Loucy (cell line): ENCODE measurements around the gene MYO5B.
"Not testable (repeated sequence)": the region's sequence is repeated elsewhere in the genome, so short reads cannot be mapped to it uniquely, and the experiment has no call there.

ENCODE experiments used
- H2AFZ ChIP-seq: fragments of 200-600 bp; sonication (generic); 2 replicates; pipeline ENCODE4 v1.6.0; 2016; ENCODE audit warnings: antibody characterized with exemption, mild to moderate bottlenecking, low read length, moderate library complexity
- H3F3A ChIP-seq: fragments of 200-600 bp; 2 replicates; pipeline ENCODE4 v1.6.0; 2016; ENCODE audit warnings: antibody characterized with exemption, low read depth, mild to moderate bottlenecking
- H3K27me3 ChIP-seq: fragments of 200-600 bp; sonication (generic); 2 replicates; pipeline ENCODE4 v1.6.1; 2014; ENCODE audit warnings: low read length, mild to moderate bottlenecking; ENCODE audit not compliant: insufficient read depth, poor library complexity, severe bottlenecking
- H3K36me3 ChIP-seq: fragments of 200-600 bp; sonication (generic); 2 replicates; pipeline ENCODE4 v1.6.1; 2016; ENCODE audit warnings: low read length; ENCODE audit not compliant: insufficient read depth
- H3K4me1 ChIP-seq: fragments of 200-600 bp; sonication (generic); 2 replicates; pipeline ENCODE4 v1.5.1; 2014; ENCODE audit warnings: low read length, mild to moderate bottlenecking; ENCODE audit not compliant: insufficient read depth, poor library complexity, severe bottlenecking
- H3K4me2 ChIP-seq: fragments of 200-600 bp; sonication (generic); 2 replicates; pipeline ENCODE4 v1.6.0; 2014; ENCODE audit warnings: antibody characterized with exemption, low read length, low read depth, mild to moderate bottlenecking; ENCODE audit not compliant: poor library complexity, severe bottlenecking
- H3K4me3 ChIP-seq: fragments of 200-600 bp; sonication (generic); 2 replicates; pipeline ENCODE4 v1.5.1; 2014; ENCODE audit warnings: low read length, mild to moderate bottlenecking, mixed read lengths; ENCODE audit not compliant: poor library complexity, severe bottlenecking
- H3K79me2 ChIP-seq: fragments of 200-600 bp; sonication (generic); 2 replicates; pipeline ENCODE4 v1.6.1; 2014; ENCODE audit warnings: low read length; ENCODE audit not compliant: insufficient read depth
- H3K9ac ChIP-seq: fragments of 200-600 bp; sonication (generic); 2 replicates; pipeline ENCODE4 v1.6.0; 2014; ENCODE audit warnings: mild to moderate bottlenecking, low read depth, low read length, moderate library complexity; ENCODE audit not compliant: poor library complexity, severe bottlenecking
- H3K9me2 ChIP-seq: fragments of 200-600 bp; sonication (generic); replicated peaks from 2 replicates; pipeline ENCODE4 v1.6.1; 2016; ENCODE audit warnings: low read depth, low read length, mixed read lengths
- H3K9me3 ChIP-seq: fragments of 200-600 bp; sonication (generic); 2 replicates; pipeline ENCODE4 v1.6.1; 2014; ENCODE audit warnings: mild to moderate bottlenecking, antibody characterized with exemption, low read length, low read depth; ENCODE audit not compliant: insufficient read depth
- H4K20me1 ChIP-seq: fragments of 200-600 bp; sonication (generic); 2 replicates; pipeline ENCODE4 v1.6.0; 2014; ENCODE audit warnings: antibody characterized with exemption, low read length, mild to moderate bottlenecking; ENCODE audit not compliant: insufficient read depth, poor library complexity, severe bottlenecking
- CTCF ChIP-seq: fragments of 200-600 bp; sonication (generic); conservative IDR thresholded peaks from 2 replicates; pipeline ENCODE4 v1.5.1; 2014; ENCODE audit warnings: mild to moderate bottlenecking, antibody characterized with exemption, low read length
- EZH2phosphoT487 ChIP-seq: fragments of 200-600 bp; IDR thresholded peaks from 2 replicates; pipeline ENCODE4 v1.6.1; 2018; ENCODE audit warnings: antibody characterized with exemption, mild to moderate bottlenecking, moderate library complexity, borderline replicate concordance

The MYO5B gene

DNA sequence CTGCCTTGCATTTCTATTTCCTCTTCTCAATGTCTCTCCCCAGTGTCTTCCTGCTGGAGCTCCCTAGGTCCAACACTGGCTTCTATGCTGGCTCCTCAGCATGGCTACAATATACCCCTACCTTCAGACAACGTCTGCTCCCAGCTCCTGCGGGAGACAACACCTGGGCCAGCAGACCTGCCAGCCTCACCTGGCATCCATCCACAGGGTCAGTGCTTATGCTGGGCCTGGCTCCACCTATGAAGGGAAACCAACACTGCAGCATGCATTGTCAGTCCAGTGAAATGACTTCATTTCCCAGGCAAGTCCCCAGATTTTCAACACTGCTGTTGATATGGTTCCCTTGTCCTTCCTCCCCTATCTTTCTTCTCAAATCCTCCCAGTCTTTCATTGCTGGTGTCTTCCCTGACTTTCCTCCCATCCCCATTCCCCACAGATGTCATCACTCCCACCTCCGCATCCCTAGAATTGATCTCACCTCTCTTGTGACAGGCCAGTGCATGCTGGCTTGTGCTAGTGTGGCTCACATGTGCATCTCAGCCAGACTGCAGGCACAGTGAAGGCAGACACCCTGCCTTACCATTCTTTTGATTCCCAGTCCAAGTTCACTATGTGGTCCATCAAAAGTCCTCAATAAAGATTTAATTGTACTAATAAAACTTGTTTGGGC is 98.0 kb downstream of the MYO5B start:
- no peaks in the 10 kb centered on the region for H3K36me3 ChIP-seq
- no peaks in the 10 kb centered on the region for H3K9me2 ChIP-seq
- no peak overlapping the region for H3K4me2 ChIP-seq
- H3F3A ChIP-seq: no peaks in the 10 kb centered on the region
- H3K9me3 ChIP-seq: no peaks in the 10 kb centered on the region
- no peak overlapping the region for H3K4me3 ChIP-seq
- no peak overlapping the region for H3K9ac ChIP-seq
- H2AFZ ChIP-seq: no peak overlapping the region
- peaks cover 7% of the 10 kb centered on the region for H3K4me1 ChIP-seq
- TF ChIP-seq CTCF: no peak
- TF ChIP-seq EZH2phosphoT487: no peak
- H3K79me2 ChIP-seq: no peaks in the 10 kb centered on the region
- H4K20me1 ChIP-seq: no peaks in the 10 kb centered on the region
- H3K27me3 ChIP-seq: no peaks in the 10 kb centered on the region

- H3K9me2 ChIP-seq, H3K27me3 ChIP-seq, H3K4me2 ChIP-seq, H2AFZ ChIP-seq, H3K9ac ChIP-seq, H3K9me3 ChIP-seq, H3F3A ChIP-seq, H3K36me3 ChIP-seq, H3K79me2 ChIP-seq, H3K4me1 ChIP-seq, H3K4me3 ChIP-seq, H4K20me1 ChIP-seq: not testable (repeated sequence)
Measured at GRCh38 chr18:50094786-50095185, 100.2 kb downstream of the MYO5B start.

GRCh38 chr18:50094221-50094773 is 100.7 kb downstream of the MYO5B start:
- Histone ChIP-seq H3K27me3 (no peaks in the 10 kb centered on the region), H3K79me2 (no peaks in the 10 kb centered on the region), H3F3A (no peaks in the 10 kb centered on the region), H3K4me2 (no peak overlapping the region), H4K20me1 (no peaks in the 10 kb centered on the region), H3K9me3 (no peaks in the 10 kb centered on the region), H3K9me2 (no peaks in the 10 kb centered on the region), H2AFZ (no peak overlapping the region), H3K36me3 (no peaks in the 10 kb centered on the region), H3K4me3 (no peak overlapping the region), H3K9ac (no peak overlapping the region), H3K4me1 (peaks cover 7% of the 10 kb centered on the region)
- no peak for TF ChIP-seq CTCF
- no peak for TF ChIP-seq EZH2phosphoT487
